Neural progenitor cell (in vitro differentiated cells): ENCODE data around the gene TMEM63C.

Experiments
- CTCF ChIP-seq: fragments of 200-600 bp; sonication (generic); IDR thresholded peaks from 2 replicates; pipeline ENCODE4 v1.5.1; 2017; ENCODE audit warnings: antibody characterized with exemption, mild to moderate bottlenecking
- EZH2 ChIP-seq: fragments of 200-600 bp; sonication (generic); IDR thresholded peaks from 2 replicates; pipeline ENCODE4 v1.6.1; 2017; ENCODE audit warnings: antibody characterized with exemption, mild to moderate bottlenecking, moderate library complexity
- EZH2phosphoT487 ChIP-seq: fragments of 200-600 bp; sonication (generic); IDR thresholded peaks from 2 replicates; pipeline ENCODE4 v1.6.1; 2017; ENCODE audit warnings: antibody characterized with exemption

DNA sequence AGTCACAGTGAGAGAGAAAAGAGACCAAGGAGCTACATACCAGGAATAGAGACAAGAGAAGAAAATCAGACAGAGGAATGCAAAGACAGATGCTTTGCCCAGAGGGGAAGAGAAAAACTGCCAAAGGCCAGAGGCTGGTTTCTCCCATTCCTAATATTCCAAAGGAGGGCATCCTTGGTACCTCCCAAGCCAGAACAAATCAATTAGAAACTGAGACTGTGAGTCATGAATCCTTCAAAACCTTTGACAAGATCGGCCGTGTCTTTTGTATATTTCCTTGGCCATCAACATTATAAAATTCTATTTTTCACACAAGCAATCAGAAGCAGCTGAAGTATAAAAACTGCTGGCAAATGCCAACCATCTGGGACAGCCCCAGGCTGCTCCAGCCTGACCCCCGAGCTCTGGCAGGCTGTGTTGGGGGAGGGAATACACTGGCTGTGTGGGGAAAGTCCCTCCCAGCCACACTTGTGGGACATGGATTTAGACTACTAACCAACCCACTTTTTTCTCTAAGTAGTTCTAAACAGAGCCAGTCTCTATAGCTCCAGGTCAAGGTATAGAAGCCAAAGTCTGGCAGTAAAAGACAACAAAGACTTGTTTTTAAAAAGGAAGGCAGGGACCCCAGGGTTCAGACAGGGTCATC lies 125.4 kb downstream of the TMEM63C start:
- TF ChIP-seq CTCF (no peak), EZH2 (no peak), EZH2phosphoT487 (no peak)
